22Rv1 (cell line): ENCODE data around the gene RNPEPL1.
A peak's percentile ranks its signal among the peaks of the same experiment; 100 is the strongest.

Experiments
- H3K27ac ChIP-seq: fragments of 450-650 bp; 2 replicates; pipeline ENCODE4 v1.5.1; 2017
- ZFX ChIP-seq: fragments of 450-650 bp; IDR thresholded peaks from 2 replicates; pipeline ENCODE4 v1.6.1; 2017; ENCODE audit warnings: antibody characterized with exemption, borderline replicate concordance
- TF ChIP-seq, protein P1 (sequence below): fragments of 450-650 bp; IDR thresholded peaks from 2 replicates; pipeline ENCODE4 v1.5.1; 2017; ENCODE audit warnings: mild to moderate bottlenecking

Gene RNPEPL1

DNA sequence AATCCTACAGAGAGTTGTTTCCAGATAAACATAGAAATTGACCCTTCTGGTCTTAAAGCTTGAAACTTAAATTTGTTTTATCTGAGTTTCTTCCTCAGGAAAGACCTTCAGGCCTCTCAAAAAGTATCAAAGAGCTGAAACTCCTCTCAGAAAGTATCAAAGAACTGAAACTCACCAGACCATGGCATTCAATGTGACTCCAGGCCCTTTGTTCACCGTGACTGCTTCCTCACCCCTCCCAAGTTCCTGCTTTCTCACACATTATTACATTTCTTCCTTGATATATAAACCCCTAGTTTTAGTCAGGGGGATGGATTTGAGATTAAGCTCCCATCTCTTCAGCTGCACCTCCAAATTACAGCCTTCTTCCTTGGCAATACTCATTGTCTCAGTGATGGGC, 16.5 kb upstream of the RNPEPL1 start:
- no peak overlapping the region for H3K27ac ChIP-seq
- TF ChIP-seq ZFX = no peak
- TF ChIP-seq, protein P1, sequence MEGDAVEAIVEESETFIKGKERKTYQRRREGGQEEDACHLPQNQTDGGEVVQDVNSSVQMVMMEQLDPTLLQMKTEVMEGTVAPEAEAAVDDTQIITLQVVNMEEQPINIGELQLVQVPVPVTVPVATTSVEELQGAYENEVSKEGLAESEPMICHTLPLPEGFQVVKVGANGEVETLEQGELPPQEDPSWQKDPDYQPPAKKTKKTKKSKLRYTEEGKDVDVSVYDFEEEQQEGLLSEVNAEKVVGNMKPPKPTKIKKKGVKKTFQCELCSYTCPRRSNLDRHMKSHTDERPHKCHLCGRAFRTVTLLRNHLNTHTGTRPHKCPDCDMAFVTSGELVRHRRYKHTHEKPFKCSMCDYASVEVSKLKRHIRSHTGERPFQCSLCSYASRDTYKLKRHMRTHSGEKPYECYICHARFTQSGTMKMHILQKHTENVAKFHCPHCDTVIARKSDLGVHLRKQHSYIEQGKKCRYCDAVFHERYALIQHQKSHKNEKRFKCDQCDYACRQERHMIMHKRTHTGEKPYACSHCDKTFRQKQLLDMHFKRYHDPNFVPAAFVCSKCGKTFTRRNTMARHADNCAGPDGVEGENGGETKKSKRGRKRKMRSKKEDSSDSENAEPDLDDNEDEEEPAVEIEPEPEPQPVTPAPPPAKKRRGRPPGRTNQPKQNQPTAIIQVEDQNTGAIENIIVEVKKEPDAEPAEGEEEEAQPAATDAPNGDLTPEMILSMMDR = no peak

DNA sequence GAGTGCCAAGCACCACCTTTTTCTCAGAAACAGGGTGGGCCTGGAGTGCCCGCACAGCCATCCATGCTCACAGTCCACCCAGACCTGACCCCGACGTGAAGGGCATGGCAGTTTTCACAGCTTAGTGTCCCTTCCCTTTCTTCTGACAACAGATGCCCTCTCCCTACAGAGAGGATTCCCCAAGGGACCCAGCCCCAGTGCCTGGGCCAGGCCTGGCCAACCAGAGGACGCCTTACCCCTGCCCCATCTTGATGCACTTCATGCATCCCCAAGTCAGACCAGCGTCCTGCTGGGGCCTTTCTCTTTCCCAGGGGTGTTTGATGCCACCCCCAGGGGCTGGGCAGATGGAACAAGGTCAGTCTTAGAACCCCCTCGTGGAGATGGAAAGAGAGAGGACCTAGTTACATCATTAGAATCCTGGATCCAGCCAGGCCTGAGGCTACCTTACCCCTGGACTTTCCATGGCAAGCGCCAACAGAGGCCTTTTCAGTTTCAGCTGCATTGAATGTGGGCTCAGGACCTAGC, 14.3 kb upstream of the RNPEPL1 start:
- no peak overlapping the region for H3K27ac ChIP-seq
- TF ChIP-seq, protein P1 = no peak
- no peak for TF ChIP-seq ZFX

DNA sequence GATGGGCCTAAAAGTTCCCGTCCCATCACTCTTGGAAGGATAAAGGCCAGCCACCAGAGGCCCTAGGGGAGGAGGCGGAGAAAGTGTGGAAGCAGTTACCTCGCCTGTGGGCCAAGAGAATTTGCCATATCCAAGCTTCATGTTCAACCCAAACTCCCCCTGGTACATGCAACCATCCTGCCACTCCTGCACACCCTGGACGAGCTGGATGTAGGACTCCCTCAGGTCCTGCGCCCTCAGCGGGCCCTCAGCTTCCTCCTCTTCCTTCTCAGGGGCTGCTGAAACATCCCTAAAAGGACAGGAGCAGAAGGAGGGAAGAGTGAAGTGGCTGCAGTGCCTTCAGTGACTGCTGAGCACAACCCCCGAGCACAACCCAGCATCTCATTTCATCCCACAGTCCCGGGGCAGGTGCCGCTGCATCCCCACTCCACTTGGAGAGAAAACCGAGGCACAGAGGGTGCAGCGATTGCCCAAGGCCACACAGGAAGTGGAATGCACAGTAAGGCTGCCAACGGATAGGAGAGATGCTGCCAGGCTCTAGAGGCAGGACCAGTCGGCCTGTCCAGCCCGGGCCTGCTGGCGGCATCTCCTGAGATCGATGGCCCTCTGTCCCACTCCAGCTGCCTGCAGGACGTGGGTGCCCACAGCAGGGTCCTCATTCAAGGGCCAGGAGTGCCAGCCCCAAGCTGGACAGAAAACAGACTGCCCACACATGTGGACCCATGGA, 13.4 kb upstream of the RNPEPL1 start:
- no peak overlapping the region for H3K27ac ChIP-seq
- TF ChIP-seq, protein P1 = no peak
- no peak for TF ChIP-seq ZFX

DNA sequence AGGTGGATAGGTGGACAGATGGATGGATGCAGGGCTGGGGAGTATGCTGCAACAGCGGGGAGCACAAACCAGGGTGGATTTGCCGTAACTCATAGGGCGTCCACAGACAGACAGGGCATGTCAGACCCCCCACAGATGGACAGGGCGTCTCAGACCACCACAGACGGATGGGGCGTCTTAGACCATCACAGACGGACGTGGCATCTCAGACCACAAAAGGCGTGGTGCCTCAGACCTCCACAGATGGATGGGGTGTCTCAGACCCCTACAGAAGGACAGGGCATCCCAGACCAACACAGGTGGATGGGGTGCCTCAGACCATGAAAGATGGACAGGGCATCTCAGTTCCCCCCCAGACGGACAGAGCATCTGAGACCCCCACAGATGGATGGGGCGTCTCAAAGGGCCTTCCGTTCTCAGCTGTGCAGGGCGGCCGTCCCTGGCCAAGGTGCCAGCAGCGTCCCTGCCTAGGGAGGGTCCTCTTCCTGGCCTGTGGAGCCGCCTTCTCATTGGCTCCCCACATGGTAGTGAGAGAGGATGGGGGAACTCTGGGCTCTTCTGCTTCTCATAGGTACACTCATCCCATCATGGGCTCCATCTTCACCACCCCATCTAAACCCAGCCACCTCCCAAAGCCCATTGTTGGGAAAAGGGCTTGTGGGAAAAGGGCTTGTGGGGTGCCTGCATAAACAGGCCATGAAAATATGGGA, 12.6 kb upstream of the RNPEPL1 start:
- TF ChIP-seq, protein P1 = no peak
- no peak for TF ChIP-seq ZFX

DNA sequence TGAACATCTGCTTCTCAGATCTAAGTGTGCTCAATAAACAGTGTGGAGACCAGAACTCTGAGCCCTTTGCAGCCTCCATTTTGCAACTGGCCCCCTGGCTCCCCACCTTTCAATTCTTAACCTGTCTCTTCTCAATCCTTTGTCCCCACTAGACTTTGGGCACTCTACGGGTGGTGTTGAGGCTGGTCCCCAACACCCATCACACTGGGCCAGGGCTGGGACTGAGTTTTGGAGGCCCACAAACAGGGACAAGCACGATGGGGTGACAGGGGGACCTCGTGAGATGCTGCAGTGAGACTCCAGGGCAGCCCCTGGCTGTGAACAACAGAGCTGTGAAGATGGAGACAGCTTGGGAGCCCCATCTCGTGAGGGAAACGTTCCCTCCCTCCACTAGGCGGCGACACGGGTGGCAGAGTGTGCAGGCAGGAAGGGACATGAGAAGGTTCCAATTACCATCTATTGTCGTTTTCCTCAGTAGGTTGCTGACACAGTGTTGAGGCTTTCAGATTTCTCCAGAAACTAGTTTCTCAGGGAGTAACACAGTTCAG, 11.7 kb upstream of the RNPEPL1 start:
- H3K27ac ChIP-seq = peak overlapping the region; percentile 98
- TF ChIP-seq ZFX = no peak
- TF ChIP-seq, protein P1 = peak; percentile 74

More for the DNA sequence above, 12.6 kb upstream of the RNPEPL1 start:
- H3K27ac ChIP-seq = no peak overlapping the region

DNA sequence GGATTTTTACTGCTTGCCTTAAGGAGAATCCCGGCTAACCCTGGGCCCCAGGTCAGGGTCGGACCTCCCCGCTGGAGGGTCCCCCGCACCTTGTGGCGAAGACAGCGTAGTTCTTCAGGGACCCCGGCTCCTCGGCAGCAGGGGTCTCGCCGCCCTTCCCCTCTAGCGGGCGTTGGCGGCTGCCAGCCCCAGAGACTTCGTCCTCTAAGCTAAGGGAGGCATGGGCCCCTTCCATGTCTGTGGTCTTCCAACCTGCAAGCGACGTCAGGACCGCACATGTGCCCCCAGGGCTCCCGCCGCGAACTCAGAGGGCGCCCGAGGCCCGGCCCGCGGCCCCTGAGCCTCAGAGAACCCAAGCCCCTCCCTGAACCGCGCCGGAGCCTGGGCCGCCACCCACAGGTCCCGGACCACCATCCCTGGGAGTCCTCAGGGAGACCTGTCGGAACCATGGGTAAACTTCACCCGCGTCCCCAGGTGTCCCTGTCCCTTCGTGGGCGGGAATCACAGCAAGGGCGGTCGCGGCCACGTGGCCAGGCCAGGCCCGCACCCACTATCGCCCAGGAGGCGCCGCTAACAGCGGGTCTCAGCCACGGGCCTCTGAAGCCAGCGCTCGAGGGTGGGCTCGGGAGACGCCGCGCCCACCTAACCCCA, 11.1 kb upstream of the RNPEPL1 start:
- peak overlapping the region; percentile 98 for H3K27ac ChIP-seq
- TF ChIP-seq ZFX = no peak
- TF ChIP-seq, protein P1 = peak; percentile 37

DNA sequence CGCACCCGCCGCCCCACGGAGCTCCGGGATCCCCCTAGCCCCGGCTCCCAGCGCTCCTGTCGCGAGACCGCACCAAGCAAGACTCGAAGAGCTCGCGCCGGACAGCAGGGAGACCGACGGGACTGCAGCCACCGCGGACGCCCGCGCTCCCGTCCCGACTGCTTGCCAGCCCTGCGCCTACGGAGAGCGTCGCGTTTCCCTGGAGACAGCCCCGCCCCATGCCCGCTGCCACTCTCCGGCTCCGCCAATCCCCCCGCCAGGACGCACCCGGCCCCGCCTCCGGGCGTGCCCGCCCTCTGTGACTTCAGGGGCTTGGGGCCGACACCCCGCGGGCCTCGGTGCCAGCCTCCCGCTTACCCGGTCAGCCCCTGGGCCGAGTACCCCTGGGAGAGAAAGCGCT, 10.5 kb upstream of the RNPEPL1 start, which contains the start of gene ANKMY1:
Gene ANKMY1 (minus strand): TSS at position 181 of the 400 bp plus-strand sequence. CDS start 653 bp downstream, outside the sequence.
- peak within 1 kb of the TSS; percentile 98 for H3K27ac ChIP-seq
- no peak for TF ChIP-seq ZFX
- TF ChIP-seq, protein P1 = no peak
